Stimulated activated naive CD8-positive, alpha-beta T cell treated with anti-CD3 and anti-CD28 coated beads, Interleukin-15, amount 100 ng/mL, for 72 hours (primary cell): ENCODE data around the gene ARHGEF7.

Source experiments
- ATAC-seq: fragments of 150-1000 bp; cut with Tn5 transposase; 2 replicates; pipeline ENCODE4 v1.10.0; 2021; ENCODE audit warnings: mild to moderate bottlenecking, moderate library complexity
- DNase-seq, 2 donors: peaks; one replicate each; pipeline ENCODE4 v3.0.0; 2021 to 2022
- H3K27ac Mint-ChIP-seq, 2 donors: one replicate each; pipeline ENCODE4 v1.8.0; 2022; ENCODE audit warnings: mild to moderate bottlenecking in 2 of 2, mixed read lengths in 2 of 2, moderate library complexity in 2 of 2
- H3K27me3 Mint-ChIP-seq: one replicate; pipeline ENCODE4 v1.8.0; 2022; ENCODE audit warnings: mixed read lengths
- H3K4me1 Mint-ChIP-seq: one replicate; pipeline ENCODE4 v1.8.0; 2022; ENCODE audit warnings: mild to moderate bottlenecking, mixed read lengths
- H3K4me3 Mint-ChIP-seq, 2 donors: one replicate each; pipeline ENCODE4 v1.8.0; 2022; ENCODE audit warnings: mild to moderate bottlenecking in 2 of 2, mixed read lengths in 2 of 2, moderate library complexity in 1 of 2
- H3K9me3 Mint-ChIP-seq, 2 donors: one replicate each; pipeline ENCODE4 v1.8.0; 2022; ENCODE audit warnings: mixed read lengths in 2 of 2

Gene ARHGEF7

DNA sequence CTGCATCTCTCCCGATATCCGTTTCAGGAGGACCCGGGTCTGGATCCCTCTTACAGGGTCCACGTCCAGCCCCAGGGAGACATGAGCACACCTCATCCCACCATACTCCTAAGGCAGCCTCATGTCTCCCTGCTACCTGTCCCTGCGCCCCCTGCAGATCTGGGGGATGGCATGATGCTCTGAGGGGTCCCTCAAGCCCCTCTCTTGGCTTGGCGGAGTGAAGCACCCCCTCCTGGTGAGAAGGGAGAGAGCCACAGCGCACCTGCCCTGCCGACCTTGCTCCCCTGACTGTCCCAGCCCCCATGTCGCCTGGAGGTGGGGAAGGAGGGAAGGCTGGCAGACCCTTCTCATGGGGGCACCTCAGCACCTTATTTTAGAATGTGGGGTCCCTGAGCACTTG is 21.5 kb upstream of the ARHGEF7 start:
- Mint-ChIP-seq H3K4me3 (no peak overlapping the region), H3K4me1 (no peaks in the 10 kb centered on the region), H3K27me3 (peaks cover 76% of the 10 kb centered on the region), H3K27ac (no peak overlapping the region), H3K9me3 (no peaks in the 10 kb centered on the region)
- DNase-seq (no peak), ATAC-seq (no peak)

DNA sequence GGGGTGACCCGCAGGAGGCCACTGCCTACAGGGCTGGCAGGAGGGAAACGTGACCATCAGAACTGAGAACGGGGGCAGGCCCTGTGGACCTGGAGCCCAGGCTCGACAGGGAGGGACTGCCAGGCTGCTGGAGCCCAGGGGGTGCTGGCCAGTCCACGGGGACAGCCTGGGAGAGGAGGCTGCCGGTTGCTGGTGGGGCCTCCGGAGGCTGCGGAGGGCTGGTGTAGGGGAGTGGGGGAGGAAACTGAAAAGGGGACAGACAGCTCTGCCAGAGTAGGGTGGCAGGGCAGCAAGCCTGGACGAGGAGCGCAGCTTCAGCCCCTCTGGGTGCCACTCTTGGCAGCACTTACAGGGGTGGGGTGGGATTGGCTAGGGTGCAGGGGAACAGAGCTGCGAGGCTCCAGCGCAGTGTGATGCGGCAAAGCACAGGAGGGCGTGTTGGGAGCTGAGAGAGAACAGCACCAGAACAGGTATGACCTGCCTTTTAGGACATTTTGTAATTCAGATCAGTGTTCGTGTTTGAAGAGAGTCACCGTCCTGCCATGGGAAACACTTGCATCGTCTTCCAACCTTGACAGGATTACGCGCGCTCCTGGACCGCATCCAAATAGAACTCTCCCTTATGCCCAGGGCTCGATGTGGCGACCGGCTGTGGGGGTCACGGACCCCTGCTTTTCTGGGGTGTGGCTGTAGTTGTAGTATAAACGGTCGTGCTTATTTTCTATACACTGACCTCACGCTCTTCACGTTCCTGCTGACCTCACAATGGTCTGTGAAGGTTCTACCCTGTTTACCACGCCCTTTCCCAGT is 19.9 kb upstream of the ARHGEF7 start:
- DNase-seq (no peak), ATAC-seq (no peak)
- H3K4me3 Mint-ChIP-seq, result no peak overlapping the region
- H3K27me3 Mint-ChIP-seq, result peaks cover 81% of the 10 kb centered on the region
- H3K4me1 Mint-ChIP-seq, result no peaks in the 10 kb centered on the region
- peak overlapping the region in 1 of 2 donors; percentile 61 for H3K27ac Mint-ChIP-seq
- no peaks in the 10 kb centered on the region for H3K9me3 Mint-ChIP-seq

DNA sequence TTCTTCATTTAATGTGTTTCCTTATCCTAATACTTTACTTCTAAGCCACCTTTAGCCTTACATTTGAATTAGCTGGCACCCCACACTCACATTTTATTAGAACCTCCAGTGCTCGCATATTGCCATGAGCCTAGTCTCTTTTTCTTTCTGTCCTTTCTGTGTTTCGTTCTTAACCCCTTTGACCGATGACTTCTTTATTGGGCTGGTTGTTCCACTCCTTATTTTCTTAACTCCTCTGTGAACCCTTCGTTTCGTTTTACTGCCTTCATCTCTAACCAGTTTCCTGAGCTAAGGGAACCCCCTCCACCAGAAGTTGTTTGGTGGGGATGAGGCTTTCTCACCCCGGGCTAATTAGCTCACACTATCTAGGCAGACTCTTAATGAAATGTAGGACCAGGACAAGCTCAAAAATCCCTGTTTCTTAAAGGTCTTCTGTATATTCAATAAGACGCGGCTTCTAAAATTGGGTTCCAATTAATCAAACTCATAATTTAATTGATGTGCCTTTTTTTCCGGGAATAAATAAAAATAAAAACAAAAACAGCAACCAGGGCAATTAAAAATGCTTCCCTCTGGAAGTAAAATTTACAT is 19.1 kb upstream of the ARHGEF7 start:
- Mint-ChIP-seq H3K9me3 (no peaks in the 10 kb centered on the region), H3K4me3 (no peak overlapping the region), H3K27me3 (peaks cover 84% of the 10 kb centered on the region), H3K27ac (peak overlapping the region; percentile 20 to 48), H3K4me1 (no peaks in the 10 kb centered on the region)
- no peak for DNase-seq
- ATAC-seq, result no peak

DNA sequence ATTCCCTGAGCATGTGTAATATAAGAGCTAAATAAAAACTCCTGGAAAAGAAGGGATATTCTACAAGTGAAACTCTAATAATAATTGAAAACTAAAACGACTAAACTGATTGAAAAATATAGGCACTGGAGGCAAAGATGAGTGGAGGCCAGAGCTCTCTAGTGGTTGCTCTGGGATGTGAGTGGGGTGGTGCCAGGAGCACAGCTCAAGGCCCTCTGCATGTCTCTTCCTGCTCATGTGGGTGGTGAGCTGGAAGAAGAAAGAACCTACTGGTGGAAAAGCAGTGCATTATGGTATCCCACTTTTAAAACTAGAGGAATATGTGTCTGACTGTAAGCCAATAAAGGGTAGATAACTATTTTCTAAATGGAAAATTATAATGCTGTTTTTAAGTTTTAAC is 15.8 kb upstream of the ARHGEF7 start:
- ATAC-seq, result no peak
- Mint-ChIP-seq H3K4me1 (no peaks in the 10 kb centered on the region), H3K4me3 (no peak overlapping the region), H3K9me3 (peaks cover 20 to 21% of the 10 kb centered on the region in 2 donors), H3K27me3 (peaks cover 82% of the 10 kb centered on the region), H3K27ac (no peak overlapping the region)
- DNase-seq, result no peak

DNA sequence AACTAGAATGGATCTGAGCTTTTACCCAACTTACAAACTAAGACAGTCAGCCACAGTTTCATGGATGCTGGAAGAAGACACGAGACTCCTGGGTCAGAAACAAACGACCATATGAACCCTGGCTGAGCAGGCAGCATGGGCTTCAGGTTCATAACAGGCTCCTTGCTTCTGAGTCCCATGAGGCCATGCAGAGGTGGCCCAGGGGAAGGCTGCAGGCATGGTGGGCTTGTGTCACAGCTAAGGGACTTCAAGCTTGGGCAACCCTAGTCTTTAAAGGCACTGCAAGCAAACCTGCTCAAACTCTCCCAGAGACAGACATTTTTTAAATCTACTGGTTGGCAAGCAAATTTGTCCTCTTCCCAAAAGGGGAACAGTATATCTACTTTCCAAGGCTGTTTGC is 5.1 kb upstream of the ARHGEF7 start:
- ATAC-seq, result no peak
- H3K4me1 Mint-ChIP-seq, result peaks cover 10% of the 10 kb centered on the region
- peaks cover 4 to 7% of the 10 kb centered on the region in 2 donors for H3K9me3 Mint-ChIP-seq
- no peak for DNase-seq
- peaks cover 87% of the 10 kb centered on the region for H3K27me3 Mint-ChIP-seq
- H3K4me3 Mint-ChIP-seq, result no peak overlapping the region
- no peak overlapping the region for H3K27ac Mint-ChIP-seq

DNA sequence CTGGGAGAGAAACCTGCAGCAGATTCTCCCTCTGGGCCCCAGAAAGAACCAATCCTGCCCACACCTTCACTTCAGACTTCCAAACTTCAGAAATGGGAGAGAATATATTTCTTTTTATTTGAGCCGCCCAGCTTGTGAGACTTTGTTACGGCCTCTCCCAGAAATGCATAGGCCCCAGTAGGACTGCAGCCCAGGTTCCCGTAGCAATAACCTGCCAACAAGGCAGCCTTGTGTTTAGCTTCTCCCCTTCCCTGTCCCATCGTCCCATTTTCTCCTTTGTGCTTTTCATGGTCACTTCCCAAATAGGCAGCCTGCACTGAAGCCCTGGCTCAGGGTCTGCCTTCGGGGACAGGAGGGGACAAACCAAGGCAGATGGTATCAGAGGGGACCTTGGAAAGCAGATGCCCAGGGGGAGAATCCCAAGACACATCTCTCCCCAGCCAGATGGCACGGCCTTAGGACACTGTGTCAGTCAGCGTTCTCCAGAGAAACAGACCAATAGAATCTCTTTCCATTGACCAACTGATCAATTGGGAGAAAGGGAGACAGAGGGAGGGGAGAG is 3.7 kb upstream of the ARHGEF7 start:
- Mint-ChIP-seq H3K9me3 (peaks cover 0 to 4% of the 10 kb centered on the region in 2 donors), H3K4me1 (peaks cover 15% of the 10 kb centered on the region), H3K27me3 (peaks cover 81% of the 10 kb centered on the region), H3K4me3 (no peak overlapping the region), H3K27ac (no peak overlapping the region)
- DNase-seq, result no peak
- no peak for ATAC-seq

DNA sequence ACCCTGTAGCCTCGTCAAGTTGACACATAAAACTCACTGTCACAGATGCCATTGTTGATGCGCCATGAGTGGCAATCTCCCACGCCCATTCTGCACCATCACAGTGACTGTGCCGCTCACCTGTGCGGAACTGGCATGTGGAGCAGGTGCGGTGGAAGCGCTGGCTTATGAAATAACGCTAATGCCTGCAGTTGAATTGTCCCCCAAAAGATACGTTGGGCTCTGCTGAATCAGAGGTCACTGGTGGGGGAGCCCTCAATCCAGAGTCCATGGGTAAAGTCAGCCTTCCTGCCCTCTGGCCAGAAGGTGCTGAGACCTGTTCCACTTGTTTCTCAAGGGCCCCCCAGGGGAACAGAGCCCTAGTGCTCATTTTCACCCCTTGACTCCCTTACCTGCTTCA is 2.9 kb upstream of the ARHGEF7 start:
- H3K4me3 Mint-ChIP-seq, result no peak overlapping the region
- peaks cover 0 to 1% of the 10 kb centered on the region in 2 donors for H3K9me3 Mint-ChIP-seq
- H3K4me1 Mint-ChIP-seq, result peaks cover 15% of the 10 kb centered on the region
- no peak overlapping the region for H3K27ac Mint-ChIP-seq
- ATAC-seq, result no peak
- peaks cover 81% of the 10 kb centered on the region for H3K27me3 Mint-ChIP-seq
- no peak for DNase-seq

DNA sequence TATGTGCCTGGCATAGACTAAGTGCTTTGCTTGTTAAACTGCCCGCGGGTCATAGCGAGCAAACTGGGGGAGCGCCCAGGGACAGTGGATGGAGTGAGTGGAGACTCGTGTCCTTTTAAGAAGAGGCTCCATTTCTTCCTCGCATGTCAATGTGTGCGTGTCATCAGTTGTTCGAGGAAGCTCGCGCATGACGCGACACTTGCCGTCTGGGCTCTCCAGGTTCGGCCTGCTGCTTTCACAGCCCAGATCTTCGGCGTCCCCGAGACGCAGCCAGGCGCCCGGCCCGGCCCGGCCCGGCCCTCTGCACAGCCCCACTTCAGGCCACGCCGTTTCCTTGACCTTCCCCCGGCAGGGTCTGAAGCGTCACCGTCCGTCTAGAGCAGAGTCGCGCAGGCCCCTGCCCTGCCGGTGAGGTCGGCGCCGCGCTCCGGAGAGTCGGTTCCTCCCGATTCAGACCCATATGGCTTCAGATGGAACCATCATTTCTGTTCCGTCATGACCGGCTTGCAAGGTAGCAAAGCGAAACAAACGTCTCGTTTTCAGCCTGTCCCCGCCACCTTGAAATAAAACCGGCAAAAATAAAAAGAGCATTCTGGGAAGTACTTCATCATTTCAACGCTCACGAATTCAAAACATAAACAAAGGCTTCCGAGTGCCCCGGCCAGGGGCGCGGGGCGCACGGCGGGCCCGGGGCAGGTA is 599 bp upstream of the ARHGEF7 start:
- Mint-ChIP-seq H3K27ac (peak overlapping the region in 1 of 2 donors; percentile 53), H3K4me3 (peak overlapping the region; percentile 88 to 90)

DNA sequence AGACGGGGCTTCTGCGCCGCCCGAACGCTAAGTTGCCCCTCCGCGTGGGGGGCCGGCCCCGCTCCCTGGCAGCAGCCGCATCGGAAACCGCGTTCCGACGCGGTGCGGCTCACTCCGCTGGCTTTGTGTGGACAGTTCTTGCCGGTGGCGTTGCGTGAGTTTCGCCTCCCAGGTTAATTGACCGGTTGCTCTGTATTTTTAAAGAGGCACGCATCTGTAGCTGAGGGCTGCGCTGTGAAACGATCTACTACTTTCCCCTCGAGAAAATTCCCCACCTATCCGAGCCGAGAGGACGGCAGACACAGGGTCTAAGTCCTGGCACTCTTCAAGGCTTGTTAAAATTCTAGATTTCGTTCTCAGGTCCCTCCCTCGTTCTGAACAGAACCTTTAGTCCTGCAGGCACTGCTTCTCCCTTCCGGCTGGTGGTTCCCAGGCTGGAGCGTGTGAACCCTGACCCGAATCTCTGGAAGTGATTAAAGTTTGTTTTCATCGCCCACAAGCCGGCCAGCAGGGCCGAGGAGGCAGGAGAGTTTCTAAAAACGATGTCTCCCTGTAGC is 933 bp downstream of the ARHGEF7 start:
- H3K4me1 Mint-ChIP-seq, result peaks cover 15% of the 10 kb centered on the region
- H3K9me3 Mint-ChIP-seq, result no peaks in the 10 kb centered on the region
- no peak for DNase-seq
- H3K27me3 Mint-ChIP-seq, result peaks cover 85% of the 10 kb centered on the region
- ATAC-seq, result no peak
- H3K27ac Mint-ChIP-seq, result no peak overlapping the region
- peak overlapping the region; percentile 72 to 73 for H3K4me3 Mint-ChIP-seq

More for the DNA sequence above, 599 bp upstream of the ARHGEF7 start:
- peak; percentile 60 for ATAC-seq
- peaks cover 90% of the 10 kb centered on the region for H3K27me3 Mint-ChIP-seq
- peak; percentile 21 to 26 for DNase-seq
- peaks cover 15% of the 10 kb centered on the region for H3K4me1 Mint-ChIP-seq
- no peaks in the 10 kb centered on the region for H3K9me3 Mint-ChIP-seq

DNA sequence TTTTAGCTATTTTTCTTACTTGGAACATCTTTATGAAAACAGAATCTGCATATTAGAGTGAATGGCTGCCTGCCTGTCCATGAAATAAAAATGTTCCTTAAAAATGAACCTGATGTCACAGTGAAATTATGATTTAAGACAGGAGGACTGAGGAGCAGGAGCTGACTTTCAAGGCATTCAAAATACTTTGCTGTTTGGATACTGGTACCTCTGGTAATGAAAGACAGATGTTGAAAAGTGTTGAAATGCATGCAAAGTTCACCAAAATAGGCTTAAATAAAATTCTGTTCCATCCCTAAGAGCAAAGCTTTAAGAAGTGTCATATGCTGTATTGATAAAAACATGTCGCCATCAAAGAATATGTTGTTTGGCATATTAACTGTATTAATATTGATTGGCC is 1.7 kb downstream of the ARHGEF7 start:
- no peak overlapping the region for H3K4me3 Mint-ChIP-seq
- DNase-seq (no peak), ATAC-seq (no peak)
- no peak overlapping the region for H3K27ac Mint-ChIP-seq
- peaks cover 15% of the 10 kb centered on the region for H3K4me1 Mint-ChIP-seq
- H3K9me3 Mint-ChIP-seq, result no peaks in the 10 kb centered on the region
- peaks cover 84% of the 10 kb centered on the region for H3K27me3 Mint-ChIP-seq

DNA sequence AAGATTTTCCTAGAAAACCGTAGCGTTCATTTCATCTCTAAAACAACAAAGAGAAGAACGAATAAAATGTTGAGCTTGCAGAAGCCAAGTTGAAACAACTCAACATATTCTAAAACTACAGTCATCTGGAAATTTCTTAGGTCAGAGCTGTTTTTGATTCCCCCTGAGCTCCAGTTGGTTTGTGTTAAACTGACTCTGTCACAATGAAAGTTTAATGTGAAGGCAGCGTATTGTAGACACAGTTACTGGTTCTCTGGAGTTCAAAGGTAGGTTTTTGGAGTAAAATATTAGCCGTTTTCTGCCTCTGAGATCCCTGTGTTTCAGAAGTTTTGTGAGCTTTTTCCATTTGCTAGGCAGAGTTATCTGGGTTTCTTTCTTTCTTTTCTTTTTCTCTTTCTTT is 2.2 kb downstream of the ARHGEF7 start:
- Mint-ChIP-seq H3K27ac (no peak overlapping the region), H3K9me3 (no peaks in the 10 kb centered on the region), H3K27me3 (peaks cover 80% of the 10 kb centered on the region), H3K4me3 (no peak overlapping the region), H3K4me1 (peaks cover 15% of the 10 kb centered on the region)
- DNase-seq (no peak), ATAC-seq (no peak)

DNA sequence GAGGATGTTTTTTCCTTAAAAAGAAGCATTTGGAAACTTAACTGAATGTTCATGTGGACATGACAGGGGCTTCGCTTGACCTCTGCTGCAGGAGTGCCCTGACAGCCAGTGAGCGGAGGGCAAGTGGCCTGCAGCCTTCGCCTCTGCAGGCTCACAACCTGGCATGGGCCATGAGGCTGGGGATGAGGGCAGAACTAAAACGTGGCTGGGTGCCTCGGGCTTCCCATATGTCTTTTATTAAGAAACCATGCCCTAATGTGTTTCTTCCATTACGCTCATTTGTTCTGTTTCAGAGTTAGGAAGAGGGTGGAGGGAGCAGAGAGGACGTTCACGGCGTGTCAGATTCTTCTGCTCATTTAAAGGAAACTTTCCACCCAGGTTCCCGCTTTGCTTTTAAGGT is 2.9 kb downstream of the ARHGEF7 start:
- Mint-ChIP-seq H3K9me3 (no peaks in the 10 kb centered on the region), H3K27ac (no peak overlapping the region), H3K4me3 (no peak overlapping the region), H3K4me1 (peaks cover 15% of the 10 kb centered on the region), H3K27me3 (peaks cover 73% of the 10 kb centered on the region)
- DNase-seq, result no peak
- ATAC-seq, result no peak

DNA sequence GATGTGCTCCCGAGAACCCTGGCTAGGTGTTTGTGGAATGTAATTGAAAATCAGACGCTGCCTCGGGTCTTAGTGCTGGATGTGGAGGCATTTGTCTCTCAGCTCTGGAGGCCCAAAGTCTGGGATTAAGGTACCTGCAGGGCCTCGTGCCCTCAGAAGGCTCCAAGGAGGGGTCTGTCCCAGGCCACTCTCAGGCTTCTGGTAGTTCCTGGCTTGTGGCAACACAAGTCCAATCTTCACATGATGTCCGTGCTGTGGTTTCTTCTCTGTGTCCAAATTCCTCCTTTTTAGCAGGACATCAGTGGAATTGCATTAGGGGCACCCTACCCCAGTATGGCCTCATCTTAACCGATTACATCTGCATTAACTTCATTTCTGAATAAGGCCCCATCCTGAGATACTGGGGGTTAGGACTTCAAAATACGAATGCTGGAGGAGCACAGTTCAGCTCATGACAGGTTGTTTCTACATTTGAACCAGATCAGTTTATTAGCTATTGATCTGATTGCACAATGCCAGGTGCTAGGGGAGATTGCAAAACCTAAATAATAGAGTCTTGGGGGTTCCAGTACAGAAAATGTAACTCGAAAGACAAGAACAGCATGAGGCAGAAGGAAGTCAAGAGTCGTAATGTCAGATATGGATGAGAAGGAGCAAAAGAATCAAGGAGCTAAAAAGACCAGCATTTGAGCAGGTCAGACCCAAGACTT is 3.9 kb downstream of the ARHGEF7 start:
- Mint-ChIP-seq H3K9me3 (no peaks in the 10 kb centered on the region), H3K27me3 (peaks cover 62% of the 10 kb centered on the region), H3K27ac (no peak overlapping the region), H3K4me1 (peaks cover 14% of the 10 kb centered on the region), H3K4me3 (no peak overlapping the region)
- DNase-seq (no peak), ATAC-seq (no peak)

DNA sequence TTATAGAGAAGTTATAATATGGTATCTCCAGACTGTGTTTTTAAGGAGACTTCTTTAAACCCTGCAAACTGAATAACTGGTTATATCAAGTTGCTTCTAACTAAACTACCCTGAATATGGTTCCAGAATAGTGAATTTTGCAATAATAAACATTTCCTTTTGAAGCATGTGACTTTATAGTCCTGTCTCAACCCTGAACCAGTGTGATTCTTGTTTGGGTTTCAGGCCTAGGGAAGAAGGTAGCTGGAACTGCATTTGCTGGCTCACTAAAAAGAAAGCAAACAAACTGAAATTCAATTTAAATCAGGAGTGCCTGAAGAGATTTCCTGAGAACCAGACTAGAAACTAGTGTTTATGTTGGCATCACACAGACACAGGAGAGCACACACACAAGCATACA is 4.9 kb downstream of the ARHGEF7 start:
- ATAC-seq, result no peak
- Mint-ChIP-seq H3K27me3 (peaks cover 58% of the 10 kb centered on the region), H3K4me3 (no peak overlapping the region), H3K27ac (no peak overlapping the region), H3K9me3 (no peaks in the 10 kb centered on the region), H3K4me1 (peaks cover 6% of the 10 kb centered on the region)
- no peak for DNase-seq

DNA sequence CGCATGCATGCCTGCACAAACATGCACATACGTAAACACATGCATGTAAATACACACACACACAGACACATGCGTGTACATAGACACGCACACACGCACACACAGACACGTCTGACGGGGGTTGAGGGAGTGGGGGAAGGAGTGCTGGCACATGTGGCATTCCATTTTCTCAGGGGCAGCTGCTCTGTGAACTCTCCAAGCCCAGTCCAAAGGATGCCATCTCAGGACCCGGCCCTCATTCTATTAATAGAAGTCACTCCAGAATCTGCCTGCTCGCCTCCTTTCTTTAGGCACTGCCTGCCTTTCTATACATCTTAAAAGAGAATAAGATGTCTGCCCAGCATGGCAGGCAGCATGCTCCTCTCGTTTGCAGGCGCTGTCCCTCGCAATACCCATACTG is 5.3 kb downstream of the ARHGEF7 start:
- H3K4me1 Mint-ChIP-seq, result peaks cover 6% of the 10 kb centered on the region
- peaks cover 58% of the 10 kb centered on the region for H3K27me3 Mint-ChIP-seq
- H3K4me3 Mint-ChIP-seq, result no peak overlapping the region
- no peak for ATAC-seq
- no peaks in the 10 kb centered on the region for H3K9me3 Mint-ChIP-seq
- DNase-seq, result no peak
- no peak overlapping the region for H3K27ac Mint-ChIP-seq
